Breast epithelium (tissue), 4 donors: ENCODE results near the gene IFNW1. TPM values are rescaled to one million over a fixed set of nuclear protein-coding genes. Genes with fewer than 3 reads are reported as not detected.
"Not testable (repeated sequence)": the region's sequence is repeated elsewhere in the genome, so short reads cannot be mapped to it uniquely, and the experiment has no call there.

Experiments used
- DNase-seq, 2 donors: peaks; one replicate each; pipeline ENCODE4 v3.0.0-alpha.2; 2019; ENCODE audit warnings: low spot score in 2 of 2
- H3K27ac ChIP-seq, 2 donors: fragments of 200-600 bp; sonication (generic) in 1 of 2; one replicate each; pipeline ENCODE4 v1.5.1; 2016 to 2019; ENCODE audit warnings: mild to moderate bottlenecking in 1 of 2
- H3K27me3 ChIP-seq, 2 donors: fragments of 200-600 bp; sonication (generic) in 1 of 2; one replicate each; pipeline versions ENCODE4 v1.5.1 to v1.6.0; 2017 to 2019; ENCODE audit warnings: control low read depth in 1 of 2, mild to moderate bottlenecking in 1 of 2
- H3K36me3 ChIP-seq: fragments of 200-600 bp; one replicate; pipeline ENCODE4 v1.5.1; 2019
- H3K4me1 ChIP-seq, 2 donors: fragments of 200-600 bp; sonication (generic); one replicate each; pipeline ENCODE4 v1.5.1; 2016 to 2019; ENCODE audit warnings: control low read depth in 1 of 2
- H3K4me3 ChIP-seq, 3 donors: fragments of 200-600 bp; sonication (generic); 1 replicate in 2 of 3; 2 replicates in 1 of 3; pipeline ENCODE4 v1.5.1; 2016 to 2019; ENCODE audit warnings: mild to moderate bottlenecking in 3 of 3, moderate library complexity in 2 of 3
- H3K9me3 ChIP-seq, 2 donors: fragments of 200-600 bp; sonication (generic) in 1 of 2; one replicate each; pipeline ENCODE4 v1.5.1; 2016 to 2019; ENCODE audit warnings: control low read depth in 1 of 2
- CTCF ChIP-seq, 3 donors: fragments of 450-650 bp; IDR thresholded peaks; one replicate each; pipeline ENCODE4 v1.5.1; 2016 to 2017; ENCODE audit warnings: antibody characterized with exemption in 3 of 3, mild to moderate bottlenecking in 3 of 3, moderate library complexity in 3 of 3
- POLR2A ChIP-seq: fragments of 450-650 bp; IDR thresholded peaks from one replicate; pipeline ENCODE4 v1.6.1; 2016; ENCODE audit warnings: antibody characterized with exemption, mild to moderate bottlenecking, moderate library complexity
- POLR2AphosphoS5 ChIP-seq, 3 donors: sonication (generic); formaldehyde crosslinking; IDR thresholded peaks; one replicate each; pipeline ENCODE4 v1.6.1; 2017; ENCODE audit warnings: antibody characterized with exemption in 3 of 3
- intact Hi-C: fragments of 100-400 bp; cut with DNase I; formaldehyde crosslinking; loops from one replicate; pipeline ENCODE4 v1.15.1; 2023; ENCODE audit warnings: low total_unique reads
- total RNA-seq, 3 donors: library from RNA; depleted of rRNA; stranded (reverse); fragments of >200 nt; gene quantifications; one replicate each; pipeline ENCODE4 v1.1.0, GENCODE V29; 2016

IFNW1 gene
- total RNA-seq, result not detected

- no peaks in the 10 kb centered on the region for H3K9me3 ChIP-seq
- H3K4me1 ChIP-seq, result no peaks in the 10 kb centered on the region
- intact Hi-C loops, result no loop called here
- H3K4me3 ChIP-seq, result no peak within 1 kb of the TSS
- H3K36me3 ChIP-seq, result no peaks in the 10 kb centered on the region
- no peak for TF ChIP-seq POLR2A
- no peak for TF ChIP-seq CTCF (IDR thresholded peaks at IDR 0.05)
- TF ChIP-seq POLR2AphosphoS5 (IDR thresholded peaks at IDR 0.05), result no peak
- H3K27me3 ChIP-seq, result no peaks in the 10 kb centered on the region
- DNase-seq, result no peak
- H3K27ac ChIP-seq, result no peak within 1 kb of the TSS
Observed at GRCh38 chr9:21141427-21141882, at the start of gene IFNW1. Gene IFNW1 (minus strand): TSS chr9:21141832. CDS start chr9:21141570, 262 bp downstream.

GRCh38 chr9:21187487-21187886 is 45.9 kb upstream of the IFNW1 start, which contains the start of gene IFNA4:
Gene IFNA4 (minus strand): TSS chr9:21187587. CDS start chr9:21187531, 56 bp downstream.
- H3K9me3 ChIP-seq, intact Hi-C loops, H3K4me1 ChIP-seq, H3K4me3 ChIP-seq, H3K27me3 ChIP-seq, DNase-seq, H3K36me3 ChIP-seq, H3K27ac ChIP-seq: not testable (repeated sequence)

DNA sequence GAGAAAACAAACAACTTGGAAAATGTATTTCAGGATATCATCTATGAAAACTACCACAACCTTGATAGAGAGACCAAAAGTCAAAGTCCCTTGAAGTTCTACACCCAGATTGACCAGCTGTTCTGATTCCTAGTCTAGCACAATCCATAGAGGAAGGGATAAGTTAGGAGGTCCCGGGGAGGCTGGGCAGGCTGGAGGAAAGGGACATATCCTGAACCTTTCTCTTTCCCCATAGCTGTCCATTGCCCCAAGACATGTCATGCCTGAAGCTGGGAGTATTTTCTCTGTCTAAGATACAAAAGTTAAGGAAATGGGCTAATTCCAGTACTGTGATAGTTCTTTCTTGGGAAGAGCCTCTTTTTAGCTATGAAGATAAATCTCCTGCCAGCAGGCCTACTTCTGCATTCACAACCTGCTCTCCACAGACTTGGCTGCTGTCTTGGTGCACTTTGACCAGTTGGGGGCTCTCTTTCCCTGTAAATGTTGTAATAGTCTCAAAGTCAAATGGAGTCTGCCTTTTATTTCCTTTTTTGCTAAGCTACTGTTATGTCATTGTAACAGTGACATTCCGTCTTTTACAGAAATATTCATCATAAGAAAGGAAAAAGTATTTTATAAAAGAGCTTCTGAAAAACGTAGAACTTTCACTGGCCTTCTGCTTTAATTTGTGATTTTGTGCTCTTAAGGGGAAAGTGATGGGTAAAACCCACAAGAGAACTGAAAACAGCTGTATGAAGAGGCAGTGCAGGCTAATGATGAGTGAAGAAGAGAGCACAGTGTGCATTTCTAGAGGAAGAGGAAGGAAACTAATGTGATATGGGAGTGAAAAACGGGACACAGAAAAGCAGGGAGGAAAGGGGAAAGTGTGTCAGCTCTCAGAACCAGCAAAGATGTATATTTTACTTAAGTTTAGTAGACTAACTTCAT is 41.4 kb upstream of the IFNW1 start:
- H3K4me1 ChIP-seq, DNase-seq, H3K36me3 ChIP-seq, H3K27ac ChIP-seq, H3K9me3 ChIP-seq, intact Hi-C loops, H3K4me3 ChIP-seq, H3K27me3 ChIP-seq: not testable (repeated sequence)

DNA sequence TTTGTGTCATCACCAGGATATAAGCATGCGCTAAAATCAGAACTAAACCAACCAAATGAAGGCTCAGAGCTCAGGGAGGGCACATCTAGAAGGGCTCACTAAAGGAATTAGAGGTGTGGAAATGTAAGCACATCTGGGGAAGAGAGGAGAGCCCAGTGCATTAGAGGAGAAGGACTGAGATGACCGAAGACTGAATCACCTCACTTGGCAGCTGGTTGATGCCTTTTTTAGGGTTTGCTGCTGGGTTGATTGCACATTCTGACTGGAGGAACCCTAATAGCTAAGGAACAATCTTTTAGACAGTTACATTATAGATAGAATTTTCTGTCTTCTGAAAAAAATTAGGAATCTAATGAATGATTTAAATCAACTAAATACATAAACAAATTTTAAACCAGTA is 33.0 kb upstream of the IFNW1 start:
- no peak for TF ChIP-seq CTCF (IDR thresholded peaks at IDR 0.05)
- no peak for TF ChIP-seq POLR2AphosphoS5 (IDR thresholded peaks at IDR 0.05)
- no peak for TF ChIP-seq POLR2A
- no peak overlapping the region for H3K4me3 ChIP-seq
- no peaks in the 10 kb centered on the region for H3K9me3 ChIP-seq
- intact Hi-C loops, result no loop called here
- H3K27me3 ChIP-seq, result no peaks in the 10 kb centered on the region
- no peak for DNase-seq
- no peaks in the 10 kb centered on the region for H3K36me3 ChIP-seq
- H3K4me1 ChIP-seq, result no peaks in the 10 kb centered on the region
- H3K27ac ChIP-seq, result no peak overlapping the region

DNA sequence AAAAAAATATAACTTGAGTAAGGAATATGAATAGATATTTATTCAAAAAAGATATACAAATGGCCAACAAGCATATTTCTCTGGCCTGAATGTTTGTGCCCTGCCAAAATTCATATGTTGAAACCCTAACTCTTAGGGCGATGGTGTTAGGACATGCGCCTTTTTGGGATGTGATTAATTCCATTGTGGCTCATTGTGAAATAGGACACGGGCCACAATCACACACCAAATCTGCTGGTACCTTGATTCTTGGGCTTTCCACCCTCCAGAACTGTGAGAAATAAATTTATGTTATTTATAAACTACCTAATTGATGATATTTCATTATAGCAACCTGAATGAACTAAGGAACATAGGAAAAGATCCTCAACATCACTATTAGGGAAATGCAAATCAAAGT is 30.5 kb upstream of the IFNW1 start:
- TF ChIP-seq CTCF (IDR thresholded peaks at IDR 0.05) (no peak), POLR2AphosphoS5 (IDR thresholded peaks at IDR 0.05) (no peak)
- H3K9me3 ChIP-seq, result no peaks in the 10 kb centered on the region
- intact Hi-C loops, result no loop called here
- H3K4me3 ChIP-seq, result no peak overlapping the region
- H3K4me1 ChIP-seq, result no peaks in the 10 kb centered on the region
- H3K36me3 ChIP-seq, result no peaks in the 10 kb centered on the region
- no peak overlapping the region for H3K27ac ChIP-seq
- H3K27me3 ChIP-seq, result no peaks in the 10 kb centered on the region
- no peak for DNase-seq

- DNase-seq, result no peak
- intact Hi-C loops, result no loop called here
- TF ChIP-seq CTCF (IDR thresholded peaks at IDR 0.05) (no peak), POLR2A (no peak), POLR2AphosphoS5 (IDR thresholded peaks at IDR 0.05) (no peak)
Observed at GRCh38 chr9:21171351-21171750, 29.7 kb upstream of the IFNW1 start.

DNA sequence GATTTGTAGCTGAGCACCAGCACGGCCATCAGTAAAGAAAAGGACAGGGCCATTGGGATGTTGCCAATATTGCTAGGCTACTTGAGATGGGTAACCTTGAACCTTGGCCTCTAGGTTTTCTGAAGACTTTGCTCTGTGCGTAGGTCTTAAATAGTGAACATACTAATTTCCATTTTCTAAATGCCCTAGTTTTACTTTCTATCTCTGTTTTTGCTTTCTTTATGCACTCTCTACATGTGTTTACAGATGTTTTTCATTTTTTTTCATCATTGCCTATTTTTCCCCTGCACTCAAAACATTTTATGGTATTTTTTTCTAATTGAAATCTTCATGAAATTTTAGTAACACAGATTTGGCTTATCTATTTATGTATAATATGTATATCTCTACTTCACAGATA is 24.9 kb upstream of the IFNW1 start, which contains the start of gene IFNA21:
Gene IFNA21 (minus strand): TSS at position 101 of the 400 bp plus-strand sequence. CDS start 48 bp downstream, at position 53.
- H3K9me3 ChIP-seq, H3K27me3 ChIP-seq, H3K4me3 ChIP-seq, H3K27ac ChIP-seq, H3K36me3 ChIP-seq, DNase-seq, H3K4me1 ChIP-seq, intact Hi-C loops: not testable (repeated sequence)

More at GRCh38 chr9:21171351-21171750, 29.7 kb upstream of the IFNW1 start:
- Histone ChIP-seq H3K9me3 (no peaks in the 10 kb centered on the region), H3K36me3 (no peaks in the 10 kb centered on the region), H3K4me1 (no peaks in the 10 kb centered on the region), H3K4me3 (no peak overlapping the region), H3K27ac (no peak overlapping the region), H3K27me3 (no peaks in the 10 kb centered on the region)
